Measurements from ENCODE around the gene HTR3D. TPM values are rescaled to one million over a fixed set of nuclear protein-coding genes. Genes with fewer than 3 reads are reported as not detected.

Gene HTR3D
- total RNA-seq (2022; extraction: Qiagen RNA extraction), result not detected in 5 replicates

GRCh38 chr3:184031187-184031792, at the start of gene HTR3D:
TSS of gene HTR3D (plus strand) at chr3:184031742. CDS start at chr3:184031742, 0 bp downstream.

GRCh38 chr3:184017672-184018423, 13.7 kb upstream of the HTR3D start, which contains the start of gene ABCC5:
TSS of gene ABCC5 (minus strand) at chr3:184017884. CDS start at chr3:184014392, 3,492 bp downstream.

GRCh38 chr3:184052767-184053166, 21.2 kb downstream of the HTR3D start, which contains the start of gene HTR3C:
TSS of gene HTR3C (plus strand) at chr3:184053047. CDS start at chr3:184053081, 34 bp downstream.

Other genes starting within 250 kb of the HTR3D start
- 4.7 to 8.3 TPM (median 7.4 TPM) in 5 replicates for gene MAP6D1, start 206.2 kb upstream of the HTR3D start, total RNA-seq (2022; extraction: Qiagen RNA extraction)
- gene PARL, start 146.9 kb upstream of the HTR3D start, total RNA-seq (2022; extraction: Qiagen RNA extraction), result 60.4 to 67.0 TPM (median 65.4 TPM) in 5 replicates
- 13.6 to 17.5 TPM (median 14.5 TPM) in 5 replicates for gene ABCC5, start 13.9 kb upstream of the HTR3D start, total RNA-seq (2022; extraction: Qiagen RNA extraction)
- not detected in 5 replicates for gene HTR3C, start 21.3 kb downstream of the HTR3D start, total RNA-seq (2022; extraction: Qiagen RNA extraction)
- gene HTR3E, start 65.3 kb downstream of the HTR3D start, total RNA-seq (2022; extraction: Qiagen RNA extraction), result not detected in 5 replicates
- gene EIF2B5, start 103.6 kb downstream of the HTR3D start, total RNA-seq (2022; extraction: Qiagen RNA extraction), result 26.0 to 28.5 TPM (median 26.6 TPM) in 5 replicates
- gene DVL3, start 123.6 kb downstream of the HTR3D start, total RNA-seq (2022; extraction: Qiagen RNA extraction), result 18.1 to 27.6 TPM (median 23.0 TPM) in 5 replicates
- gene AP2M1, start 143.1 kb downstream of the HTR3D start, total RNA-seq (2022; extraction: Qiagen RNA extraction), result 297 to 312 TPM (median 301 TPM) in 5 replicates
- 33.1 to 36.6 TPM (median 33.7 TPM) in 5 replicates for gene ABCF3, start 154.5 kb downstream of the HTR3D start, total RNA-seq (2022; extraction: Qiagen RNA extraction)
- gene VWA5B2, start 197.8 kb downstream of the HTR3D start, total RNA-seq (2022; extraction: Qiagen RNA extraction), result 0.29 to 0.55 TPM (median 0.36 TPM) in 5 replicates
- 56.4 to 80.3 TPM (median 74.4 TPM) in 5 replicates for gene ALG3, start 217.2 kb downstream of the HTR3D start, total RNA-seq (2022; extraction: Qiagen RNA extraction)
- gene EEF1AKMT4, start 217.9 kb downstream of the HTR3D start, total RNA-seq (2022; extraction: Qiagen RNA extraction), result 8.3 to 12.9 TPM (median 11.7 TPM) in 5 replicates
- 0.69 to 1.8 TPM (median 1.4 TPM) in 5 replicates for gene CAMK2N2, start 229.8 kb downstream of the HTR3D start, total RNA-seq (2022; extraction: Qiagen RNA extraction)
- gene ECE2, start 244.3 kb downstream of the HTR3D start, total RNA-seq (2022; extraction: Qiagen RNA extraction), result not detected in 5 replicates